HCT116 (cell line): ENCODE data around the gene ERFE. TPM values are rescaled to one million over a fixed set of nuclear protein-coding genes. Genes with fewer than 3 reads are reported as not detected.

Experiments
- ATAC-seq: fragments of 200-7000 bp; cut with Tn5 transposase; 2 replicates; pipeline ENCODE4 v1.9.1; 2020; ENCODE audit warnings: mild to moderate bottlenecking, moderate library complexity
- BruUV-seq: library from RNA; stranded (reverse); fragments of 400-500 nt; replicated peaks from 2 replicates; lab custom pipeline; 2021; lab: Mats Ljungman, UMichigan
- CTCF ChIA-PET: fragments of 300-600 bp; sonication (Branson Sonifier 250); formaldehyde crosslinking; loops from one replicate; lab custom pipeline; 2021; ENCODE audit warnings: antibody characterized with exemption; lab: Charles Lee
- POLR2A ChIA-PET: fragments of 300-600, 350-600 bp; sonication (Branson Sonifier 250); formaldehyde crosslinking; loops from one replicate; lab custom pipeline; 2021; ENCODE audit warnings: antibody characterized with exemption; lab: Charles Lee
- RAD21 ChIA-PET, 2 experiments: fragments of 300-600 bp; sonication (Branson Sonifier 250); formaldehyde crosslinking; loops; one replicate each; lab custom pipeline; 2023; ENCODE audit warnings: low total read pairs in 2 of 2; ENCODE audit not compliant: uncharacterized antibody in 2 of 2, unreplicated experiment in 2 of 2, low non-redundant PET in 1 of 2; lab: Charles Lee
- DNase-seq: peaks from one replicate; pipeline ENCODE4 v3.0.0-alpha.2; 2010; ENCODE audit warnings: low read depth, low spot score
- H2AFZ ChIP-seq: fragments of 200-600 bp; shearing (Covaris generic), sonication (generic); 2 replicates; pipeline ENCODE4 v1.6.1; 2017; ENCODE audit warnings: low read depth, mixed run types, mixed read lengths, antibody characterized with exemption, low read length; ENCODE audit not compliant: poor library complexity, severe bottlenecking
- H3K27ac ChIP-seq: 2 replicates; pipeline ENCODE4 v1.5.1; 2012; ENCODE audit warnings: low read depth, low read length
- H3K27me3 ChIP-seq: fragments of 200-600 bp; sonication (generic); 2 replicates; pipeline ENCODE4 v1.6.1; 2016; ENCODE audit warnings: mixed run types, low read length, mixed read lengths; ENCODE audit not compliant: insufficient read depth
- H3K36me3 ChIP-seq, 2 experiments: fragments of 200-500 bp in 1 of 2; fragments of 200-600 bp in 1 of 2; sonication (Bioruptor generic) in 1 of 2; sonication (generic) in 1 of 2; 2 replicates each; pipeline versions ENCODE4 v1.5.1 to v1.6.1; 2014 to 2016; ENCODE audit warnings: low read length in 2 of 2, inconsistent platforms in 1 of 2, mixed read lengths in 1 of 2, mixed run types in 1 of 2; ENCODE audit not compliant: insufficient read depth in 2 of 2, control insufficient read depth in 1 of 2
- H3K4me1 ChIP-seq, 2 experiments: fragments of 200-600 bp in 1 of 2; sonication (generic) in 1 of 2; 2 replicates each; pipeline versions ENCODE4 v1.5.1 to v1.6.1; 2012 to 2017; ENCODE audit warnings: low read length in 2 of 2, inconsistent platforms in 1 of 2, mild to moderate bottlenecking in 1 of 2, mixed read lengths in 1 of 2, mixed run types in 1 of 2, moderate library complexity in 1 of 2; ENCODE audit not compliant: insufficient read depth in 2 of 2, control insufficient read depth in 1 of 2
- H3K4me2 ChIP-seq: fragments of 200-600 bp; sonication (generic); 2 replicates; pipeline ENCODE4 v1.6.1; 2017; ENCODE audit warnings: mixed run types, low read length, mixed read lengths
- H3K4me3 ChIP-seq, 2 experiments: fragments of 200-600 bp in 1 of 2; sonication (generic) in 1 of 2; replicated peaks in 1 of 2; 2 replicates each; pipeline ENCODE4 v1.5.1; 2011 to 2016; ENCODE audit warnings: low read length in 2 of 2, control low read depth in 1 of 2, low read depth in 1 of 2, mild to moderate bottlenecking in 1 of 2, mixed read lengths in 1 of 2, mixed run types in 1 of 2
- H3K79me2 ChIP-seq: fragments of 200-600 bp; sonication (generic); 2 replicates; pipeline ENCODE4 v1.6.1; 2017; ENCODE audit warnings: mild to moderate bottlenecking, mixed run types, low read length, moderate library complexity, mixed read lengths; ENCODE audit not compliant: insufficient read depth
- H3K9ac ChIP-seq: fragments of 200-600 bp; sonication (generic); 2 replicates; pipeline ENCODE4 v1.6.1; 2016; ENCODE audit warnings: low read length, mixed read lengths
- H3K9me2 ChIP-seq: fragments of 200-600 bp; sonication (generic), shearing (Covaris generic); 2 replicates; pipeline ENCODE4 v1.6.1; 2017; ENCODE audit warnings: mixed run types, mild to moderate bottlenecking, moderate library complexity; ENCODE audit not compliant: insufficient read depth
- H3K9me3 ChIP-seq, 2 experiments: fragments of 200-500 bp in 1 of 2; fragments of 200-600 bp in 1 of 2; sonication (Bioruptor generic) in 1 of 2; sonication (generic) in 1 of 2; 2 replicates each; pipeline ENCODE4 v1.6.1; 2014 to 2017; ENCODE audit warnings: low read length in 2 of 2, mixed read lengths in 2 of 2, inconsistent platforms in 1 of 2, low read depth in 1 of 2, mild to moderate bottlenecking in 1 of 2, mixed run types in 1 of 2, moderate library complexity in 1 of 2; ENCODE audit not compliant: control insufficient read depth in 1 of 2, insufficient read depth in 1 of 2
- H4K20me1 ChIP-seq: fragments of 200-600 bp; sonication (generic), shearing (Covaris generic); 2 replicates; pipeline ENCODE4 v1.6.1; 2017; ENCODE audit warnings: mixed run types, mild to moderate bottlenecking, moderate library complexity; ENCODE audit not compliant: insufficient read depth
- CEBPB ChIP-seq: IDR thresholded peaks from 2 replicates; pipeline ENCODE4 v1.6.1; 2012; ENCODE audit warnings: low read depth
- ELF1 ChIP-seq: IDR thresholded peaks from 2 replicates; pipeline ENCODE4 v1.6.1; 2012; ENCODE audit warnings: low read depth, borderline replicate concordance
- YY1 ChIP-seq: IDR thresholded peaks from 2 replicates; pipeline ENCODE4 v1.6.1; 2011; ENCODE audit warnings: low read length, low read depth, moderate library complexity, mild to moderate bottlenecking; ENCODE audit not compliant: insufficient replicate concordance; ENCODE audit errors: extremely low read depth
- intact Hi-C: fragments of 100-400 bp; cut with micrococcal nuclease; formaldehyde crosslinking; loops from 2 replicates; pipeline ENCODE4 v1.10.0; 2022
- total RNA-seq: library from RNA; stranded (reverse); gene quantifications from one replicate; pipeline ENCODE4 v1.2.1, GENCODE V29; 2021; ENCODE audit not compliant: unreplicated experiment
- TF ChIP-seq, protein P1 (sequence below), 3 experiments: fragments of 200-600 bp in 1 of 3; sonication (generic) in 1 of 3; IDR thresholded peaks in 2 of 3; conservative IDR thresholded peaks in 1 of 3; 2 replicates each; pipeline ENCODE4 v1.5.1; 2012 to 2017; ENCODE audit warnings: low read depth in 2 of 3, low read length in 2 of 3, antibody characterized with exemption in 1 of 3, borderline replicate concordance in 1 of 3, control low read depth in 1 of 3, mild to moderate bottlenecking in 1 of 3, mixed read lengths in 1 of 3, mixed run types in 1 of 3, moderate library complexity in 1 of 3; ENCODE audit not compliant: insufficient read depth in 1 of 3
- TF ChIP-seq, protein P2 (sequence below): IDR thresholded peaks from 2 replicates; pipeline ENCODE4 v1.6.1; 2012

ERFE gene
- total RNA-seq, 1 experiment from 2014 or later = 17.3 TPM

DNA sequence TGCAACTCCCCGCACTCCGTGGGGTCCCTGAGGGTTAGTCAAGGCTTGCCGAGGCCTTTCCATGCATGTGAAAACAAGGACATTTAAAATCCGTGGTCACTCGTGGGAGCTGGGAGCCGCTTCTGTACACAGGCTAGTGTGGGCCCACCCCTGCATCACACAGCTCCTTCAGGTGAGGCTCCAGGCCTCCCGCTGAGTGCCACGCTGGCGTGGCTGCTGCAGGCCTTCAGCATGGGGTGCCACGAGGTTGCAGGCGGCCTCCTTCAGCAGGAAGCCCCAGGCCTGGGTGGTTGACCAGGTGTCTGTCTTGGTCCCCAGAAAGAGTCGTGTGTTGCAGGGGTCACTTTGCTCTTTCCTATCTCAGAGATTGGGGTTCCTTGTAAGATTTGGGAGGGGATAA lies 13.7 kb upstream of the ERFE start (continued):
- TF ChIP-seq, protein P1, sequence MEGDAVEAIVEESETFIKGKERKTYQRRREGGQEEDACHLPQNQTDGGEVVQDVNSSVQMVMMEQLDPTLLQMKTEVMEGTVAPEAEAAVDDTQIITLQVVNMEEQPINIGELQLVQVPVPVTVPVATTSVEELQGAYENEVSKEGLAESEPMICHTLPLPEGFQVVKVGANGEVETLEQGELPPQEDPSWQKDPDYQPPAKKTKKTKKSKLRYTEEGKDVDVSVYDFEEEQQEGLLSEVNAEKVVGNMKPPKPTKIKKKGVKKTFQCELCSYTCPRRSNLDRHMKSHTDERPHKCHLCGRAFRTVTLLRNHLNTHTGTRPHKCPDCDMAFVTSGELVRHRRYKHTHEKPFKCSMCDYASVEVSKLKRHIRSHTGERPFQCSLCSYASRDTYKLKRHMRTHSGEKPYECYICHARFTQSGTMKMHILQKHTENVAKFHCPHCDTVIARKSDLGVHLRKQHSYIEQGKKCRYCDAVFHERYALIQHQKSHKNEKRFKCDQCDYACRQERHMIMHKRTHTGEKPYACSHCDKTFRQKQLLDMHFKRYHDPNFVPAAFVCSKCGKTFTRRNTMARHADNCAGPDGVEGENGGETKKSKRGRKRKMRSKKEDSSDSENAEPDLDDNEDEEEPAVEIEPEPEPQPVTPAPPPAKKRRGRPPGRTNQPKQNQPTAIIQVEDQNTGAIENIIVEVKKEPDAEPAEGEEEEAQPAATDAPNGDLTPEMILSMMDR (IDR thresholded peaks at IDR 0.05 in 2 of 3, conservative IDR thresholded peaks at IDR 0.05 in 1 of 3; ENCODE audit: borderline replicate concordance in 1 of 3, insufficient read depth in 1 of 3, low read depth in 2 of 3, low read length in 2 of 3) = no peak
- TF ChIP-seq, protein P2, sequence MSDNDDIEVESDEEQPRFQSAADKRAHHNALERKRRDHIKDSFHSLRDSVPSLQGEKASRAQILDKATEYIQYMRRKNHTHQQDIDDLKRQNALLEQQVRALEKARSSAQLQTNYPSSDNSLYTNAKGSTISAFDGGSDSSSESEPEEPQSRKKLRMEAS = no peak
- no peak for TF ChIP-seq ELF1

DNA sequence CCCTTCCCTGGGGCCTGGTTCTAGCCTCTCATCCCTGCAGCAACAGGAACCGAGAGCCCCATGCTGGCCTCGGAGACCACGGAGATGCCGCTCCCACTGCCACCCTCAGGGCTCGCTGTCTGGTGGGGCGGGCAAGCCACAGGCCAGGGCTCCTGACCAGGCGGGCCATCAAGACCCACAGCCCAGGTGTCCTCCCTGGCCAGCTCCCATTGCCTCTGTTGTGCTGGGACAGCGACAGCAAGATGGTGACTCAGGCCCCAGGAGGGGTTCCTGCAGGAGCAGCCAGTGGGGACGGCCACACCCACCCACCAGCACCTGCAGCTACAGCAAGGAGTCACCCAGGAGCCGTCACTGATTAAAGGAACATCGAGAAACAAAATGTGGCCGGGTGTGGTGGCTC lies 12.9 kb upstream of the ERFE start:
- ChIA-PET RAD21 (no interaction called here), CTCF (interaction anchor here (0.8 to 1.1 kb wide), 3 partner anchors 14 to 288 kb away, joined by 3 read pairs; no protein-coding TSS in a partner anchor), POLR2A (no interaction called here)
- BruUV-seq = no TSS peak
- H3K9ac ChIP-seq = no peak overlapping the region
- peak overlapping the region; percentile 57 for H3K4me2 ChIP-seq
- H3K79me2 ChIP-seq = no peaks in the 10 kb centered on the region
- peak; percentile 64 for ATAC-seq
- no peaks in the 10 kb centered on the region for H3K27me3 ChIP-seq
- H2AFZ ChIP-seq = no peak overlapping the region
- intact Hi-C loops = no loop called here
- H3K4me1 ChIP-seq = peaks cover 33 to 62% of the 10 kb centered on the region in 2 experiments
- no peaks in the 10 kb centered on the region for H3K9me2 ChIP-seq
- no peaks in the 10 kb centered on the region for H3K36me3 ChIP-seq
- H3K4me3 ChIP-seq = no peak overlapping the region
- H4K20me1 ChIP-seq = no peaks in the 10 kb centered on the region
- TF ChIP-seq CEBPB (no peak), YY1 (no peak)
- TF ChIP-seq, protein P2 = no peak
- H3K9me3 ChIP-seq = no peaks in the 10 kb centered on the region
- H3K27ac ChIP-seq = no peak overlapping the region; the same call in 1 of the 2 replicates
- DNase-seq = peak; percentile 41
